Superior temporal gyrus (tissue), 1 donor: ENCODE measurements around the gene NHS.

Source experiments
- DNase-seq: peaks from one replicate; pipeline ENCODE4 v3.0.0-alpha.2; 2016; ENCODE audit errors: extremely low spot score

NHS gene

DNA sequence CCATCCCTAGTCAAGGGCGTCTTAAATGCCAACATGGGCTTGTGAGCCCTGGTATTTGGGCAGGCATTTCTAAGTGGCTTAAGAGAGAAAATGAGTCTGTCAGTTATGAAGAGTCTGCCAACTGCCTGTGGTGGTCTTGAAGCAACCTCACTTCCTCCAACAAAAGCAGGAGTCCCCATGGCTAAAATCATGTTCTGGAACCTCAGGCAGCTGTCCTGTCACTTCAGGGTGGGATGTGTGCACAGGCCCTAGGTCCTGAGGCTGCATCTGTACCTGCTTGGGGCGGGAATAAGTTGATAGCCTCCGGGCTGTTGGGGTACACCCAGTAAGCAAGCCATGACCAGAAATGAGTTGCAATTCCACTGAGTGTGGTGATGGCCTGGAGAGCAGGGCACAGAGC lies 247.3 kb downstream of the NHS start:
- no peak for DNase-seq

- no peak for DNase-seq
Observed at GRCh38 chrX:17623750-17624149, 248.8 kb downstream of the NHS start.

DNA sequence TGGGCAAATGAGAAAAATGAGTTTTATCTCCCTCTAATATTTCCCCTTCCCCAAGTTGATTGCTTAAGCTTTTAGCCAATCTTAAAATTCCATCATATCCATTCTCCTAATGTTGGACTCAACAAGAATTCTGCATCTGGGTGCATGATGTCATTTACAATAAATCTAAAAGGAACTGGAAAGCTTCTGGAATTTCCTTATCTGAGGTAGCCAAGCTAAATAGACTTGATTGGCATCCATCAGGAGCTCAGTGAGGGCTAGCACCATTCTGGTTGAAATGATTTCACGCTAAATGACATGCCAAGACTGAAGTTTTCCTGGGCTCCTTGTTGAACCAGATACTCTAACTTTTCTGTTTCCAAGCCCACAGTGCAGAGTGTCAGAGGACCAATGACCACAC lies 252.0 kb downstream of the NHS start:
- DNase-seq, result no peak

- no peak for DNase-seq
Observed at GRCh38 chrX:17628976-17629375, 254.0 kb downstream of the NHS start.

- DNase-seq, result no peak
Observed at GRCh38 chrX:17629519-17629918, 254.5 kb downstream of the NHS start.

DNA sequence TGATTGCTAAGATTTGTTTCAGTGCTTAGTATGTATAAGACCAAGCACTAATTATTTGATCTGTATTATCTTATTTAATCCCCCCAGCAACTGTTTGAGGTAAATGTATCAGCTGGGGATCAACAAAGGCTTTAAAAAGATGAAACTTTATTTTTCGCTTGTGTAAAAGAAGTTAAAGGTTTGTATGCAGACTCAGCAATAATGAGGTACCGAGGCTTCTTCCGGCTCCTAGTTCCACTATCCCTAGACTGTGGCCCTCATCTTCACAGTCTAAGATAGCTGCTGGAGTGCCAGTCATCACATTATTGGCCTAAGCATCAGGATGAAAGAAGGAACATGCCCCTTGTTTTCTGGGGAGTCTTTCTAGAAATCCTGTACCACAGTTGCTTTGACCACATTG lies 256.6 kb downstream of the NHS start:
- no peak for DNase-seq

DNA sequence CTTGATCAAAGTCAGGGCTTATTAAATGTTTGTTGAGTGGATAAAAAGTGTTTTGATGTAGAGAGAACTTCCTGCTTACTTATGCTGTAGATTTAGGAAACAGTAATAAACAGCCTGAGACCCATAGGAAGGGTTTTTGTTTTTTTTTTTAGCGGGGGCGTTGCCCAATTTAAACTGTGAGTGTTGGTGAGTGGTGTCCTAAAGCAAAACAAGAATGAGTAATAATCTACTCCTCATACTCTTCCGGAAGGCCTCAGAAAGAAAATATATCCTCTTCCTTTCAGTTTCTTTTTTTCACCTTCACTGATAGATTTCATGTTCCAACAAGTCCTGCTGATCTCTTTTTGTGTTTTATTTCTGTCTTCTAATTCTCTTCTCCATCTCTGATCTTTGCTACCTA lies 257.9 kb downstream of the NHS start:
- DNase-seq, result no peak

GRCh38 chrX:17633546-17633945 lies 258.5 kb downstream of the NHS start:
- no peak for DNase-seq

DNA sequence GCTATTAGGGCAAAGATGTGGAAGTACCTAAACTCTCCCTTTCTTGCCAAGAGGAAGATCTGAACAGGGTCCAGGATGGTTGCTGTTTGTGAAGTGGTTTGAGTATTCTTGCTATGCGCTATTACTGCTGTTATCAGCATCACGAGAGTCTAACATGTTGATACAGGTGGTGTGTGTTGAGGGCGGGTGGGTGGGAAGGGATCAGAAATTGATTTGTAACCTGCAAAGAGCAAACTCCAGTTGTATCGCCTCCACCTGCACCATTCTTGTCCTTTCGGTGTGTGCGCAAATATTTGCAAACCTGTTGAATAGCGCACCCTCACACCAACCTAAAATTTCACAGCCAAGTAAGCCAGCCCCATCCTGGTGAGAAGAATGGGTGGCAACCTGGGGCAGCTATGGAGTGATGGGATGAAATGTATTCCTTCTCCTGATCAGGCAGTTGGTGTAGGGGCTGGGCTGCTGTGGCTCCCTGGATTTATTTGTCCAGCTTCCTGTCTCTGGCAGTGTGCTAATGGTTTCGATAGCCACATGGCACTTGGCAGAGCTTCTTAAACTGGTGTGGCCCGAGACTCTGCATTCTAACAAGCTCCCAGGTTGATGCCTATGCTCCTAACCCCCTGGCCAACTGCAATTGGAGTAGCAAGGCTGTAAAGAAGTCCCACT lies 259.7 kb downstream of the NHS start:
- no peak for DNase-seq

DNA sequence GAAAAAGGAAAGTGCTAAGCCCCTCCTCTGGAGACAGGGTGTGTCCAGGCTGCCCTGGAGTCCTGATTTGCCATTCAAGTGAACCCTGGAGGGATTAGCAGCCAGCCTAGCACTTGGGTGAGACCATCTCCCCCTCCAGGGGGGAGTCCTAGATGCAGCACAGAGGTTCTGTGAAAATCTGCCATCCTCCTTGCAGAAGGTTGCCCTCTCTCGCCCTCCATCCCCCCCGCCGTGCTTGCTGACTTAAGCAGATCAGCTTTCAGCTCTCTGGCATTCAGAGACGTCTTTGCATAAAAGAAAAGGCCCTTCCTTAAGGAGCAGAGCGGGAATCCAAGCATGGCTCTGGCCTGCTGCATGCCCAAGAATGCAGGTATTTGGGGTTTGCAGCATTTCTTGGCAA lies 260.2 kb downstream of the NHS start:
- DNase-seq, result no peak

GRCh38 chrX:17637235-17637634 lies 262.2 kb downstream of the NHS start:
- DNase-seq, result no peak

DNA sequence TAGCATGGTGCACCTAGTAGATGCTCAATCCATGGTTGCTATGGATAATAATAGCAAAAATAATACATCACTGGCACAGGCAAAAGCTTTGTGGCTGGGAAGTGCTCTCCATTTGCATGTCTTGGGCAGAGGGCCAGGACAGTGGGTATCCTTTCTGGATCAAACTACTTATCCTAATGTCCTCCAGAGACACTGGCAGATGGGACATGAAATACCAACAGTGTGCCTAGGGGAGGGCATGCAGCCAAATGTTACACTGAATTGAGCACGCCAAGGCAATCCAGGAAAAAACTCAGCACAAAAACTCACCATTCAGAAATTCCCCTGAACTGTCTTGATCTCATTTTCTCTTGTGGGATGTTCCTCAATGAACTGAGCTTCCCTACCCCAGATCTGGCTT lies 263.7 kb downstream of the NHS start:
- no peak for DNase-seq

DNA sequence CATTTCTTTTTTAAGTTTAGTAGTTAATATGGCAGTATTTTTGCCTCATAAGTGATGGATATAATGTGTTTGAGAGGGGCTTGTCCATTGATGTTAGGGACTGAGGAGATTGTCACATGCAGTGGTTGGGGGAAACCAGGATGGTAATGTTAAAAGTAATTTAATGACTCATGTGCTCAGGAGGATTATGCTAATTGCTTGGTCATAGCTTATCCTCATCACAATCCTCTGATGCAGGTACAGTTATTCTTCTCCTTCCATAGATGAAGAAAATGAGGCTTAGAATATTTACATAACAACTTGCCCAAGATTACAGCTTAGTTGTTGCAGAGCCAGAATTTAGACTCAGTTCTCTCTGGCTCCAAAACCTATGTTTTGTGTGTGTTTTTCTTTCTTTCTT lies 267.9 kb downstream of the NHS start:
- no peak for DNase-seq

DNA sequence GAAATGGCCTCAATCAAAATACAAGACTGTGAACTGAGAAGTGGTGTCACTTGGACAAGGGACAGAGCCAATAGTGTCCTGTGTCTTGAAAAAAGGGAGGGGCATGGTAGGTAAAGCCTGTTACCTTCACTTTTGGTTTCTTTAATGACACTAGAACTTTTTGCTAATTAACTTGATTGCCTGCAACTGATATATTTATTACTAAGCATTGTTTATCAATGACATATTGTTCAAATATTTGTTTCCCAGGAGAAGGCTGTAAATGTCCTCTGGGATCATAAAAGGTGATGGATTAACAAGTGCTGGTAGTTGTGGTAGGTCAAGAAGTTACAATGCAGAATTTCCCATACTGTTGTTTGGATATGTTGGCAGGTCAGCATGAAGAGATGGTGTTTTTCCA lies 268.5 kb downstream of the NHS start:
- DNase-seq, result no peak

- no peak for DNase-seq
Observed at GRCh38 chrX:17644001-17644400, 269.0 kb downstream of the NHS start.

- DNase-seq, result no peak
Observed at GRCh38 chrX:17654116-17654515, 279.1 kb downstream of the NHS start.

DNA sequence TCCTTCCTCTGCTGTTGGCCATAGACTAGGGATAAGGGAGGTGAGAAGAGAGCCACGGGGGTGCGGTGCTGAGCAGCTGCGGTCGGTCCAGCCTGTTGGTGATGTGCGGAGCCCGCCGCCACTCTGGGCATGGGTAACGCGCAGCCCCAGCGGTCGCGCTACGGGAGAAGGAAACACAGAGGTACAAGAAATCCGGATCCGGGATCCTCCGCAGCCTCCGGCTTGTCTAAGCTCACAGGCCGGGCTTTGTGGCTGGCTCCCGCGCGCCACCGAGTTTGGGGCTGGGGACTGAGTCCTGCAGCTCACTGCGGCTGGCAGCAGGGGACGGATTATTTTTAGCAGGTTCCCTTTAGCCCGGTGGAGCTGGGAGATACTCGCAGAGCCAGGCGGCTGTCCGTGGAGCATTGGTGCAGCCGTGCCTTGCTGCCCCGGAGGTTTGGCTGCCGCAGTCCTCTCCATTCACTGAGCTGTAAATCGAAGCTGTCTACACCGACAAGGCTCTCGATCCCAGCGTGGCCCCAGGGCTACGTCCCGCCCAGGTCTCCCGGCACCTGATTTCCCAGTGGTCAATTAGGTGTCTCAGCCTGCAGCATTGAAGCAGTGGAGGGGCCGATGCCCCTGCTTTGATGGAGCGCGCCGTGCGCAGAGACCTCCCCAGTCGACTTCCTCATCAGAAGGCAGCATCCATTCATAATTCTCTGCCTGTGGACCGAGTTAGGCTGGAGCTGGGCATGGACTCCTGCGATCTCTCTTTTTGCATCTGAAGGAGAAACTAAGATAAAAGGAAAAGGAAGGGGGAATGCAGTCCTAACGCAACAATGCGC lies 280.4 kb downstream of the NHS start:
- peak; percentile 10 for DNase-seq

- DNase-seq, result no peak
Observed at GRCh38 chrX:17656035-17656418, 281.0 kb downstream of the NHS start.

DNA sequence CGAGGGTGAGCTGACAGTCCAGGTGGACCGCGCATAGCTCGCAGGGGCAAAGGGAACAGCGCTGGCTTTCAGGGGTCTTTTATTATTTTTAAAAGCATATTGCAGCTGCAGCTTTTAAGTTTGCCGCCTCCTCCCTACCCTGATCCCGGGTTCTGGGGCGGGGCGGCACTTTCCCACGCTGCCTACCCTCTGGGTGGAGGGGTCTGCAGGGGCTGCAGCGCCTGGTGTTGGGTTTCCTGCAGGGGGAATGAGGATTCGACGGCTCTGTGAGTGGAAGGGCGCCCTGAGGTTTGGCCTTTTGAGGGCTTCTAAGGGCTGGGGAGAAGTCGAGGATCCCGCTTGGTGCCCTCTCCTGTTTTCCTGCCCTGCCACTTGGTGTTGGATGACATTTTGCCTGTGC lies 281.6 kb downstream of the NHS start:
- no peak for DNase-seq

DNA sequence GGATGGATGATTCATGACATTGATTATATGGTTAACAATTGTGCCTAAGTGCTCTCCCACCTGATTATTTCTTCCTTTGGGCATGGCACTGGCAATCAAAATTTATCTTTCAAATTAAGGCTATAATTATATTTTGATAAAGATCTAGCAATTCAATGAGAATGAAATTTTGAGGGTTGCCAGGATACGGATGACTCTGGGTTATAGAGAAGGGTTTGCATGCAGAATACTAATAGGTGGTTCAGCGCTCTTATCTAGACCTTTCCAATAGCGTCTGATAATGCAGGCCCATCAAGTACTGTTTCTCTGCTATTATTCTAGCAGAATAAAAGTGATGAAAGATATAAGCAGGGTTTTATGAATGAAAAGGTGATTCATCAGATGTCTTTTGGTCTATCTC lies 287.4 kb downstream of the NHS start:
- DNase-seq, result no peak

- DNase-seq, result no peak
Observed at GRCh38 chrX:17668929-17669328, 293.9 kb downstream of the NHS start.

DNA sequence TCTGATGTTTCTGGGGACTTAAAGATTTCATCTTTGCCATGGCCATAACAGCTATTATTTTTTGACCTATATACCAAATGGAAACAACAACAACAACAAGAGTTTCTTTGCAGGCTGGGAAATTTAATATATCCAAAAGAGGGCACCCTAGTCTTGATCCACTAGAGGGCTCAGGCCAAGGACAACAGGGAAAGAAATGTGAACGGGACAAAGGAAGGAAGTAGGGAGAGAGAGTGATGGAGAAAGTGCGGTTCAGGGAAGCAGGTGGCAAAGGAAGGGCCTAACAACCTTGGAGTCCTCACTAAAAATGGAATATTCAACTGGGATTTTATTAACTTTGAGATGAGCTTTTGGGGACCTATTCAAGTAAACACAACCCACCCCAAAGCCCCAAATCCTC lies 294.5 kb downstream of the NHS start:
- peak; percentile 29 for DNase-seq

- peak; percentile 81 for DNase-seq
Observed at GRCh38 chrX:17669891-17670290, 294.9 kb downstream of the NHS start.

GRCh38 chrX:17670874-17671273 lies 295.9 kb downstream of the NHS start:
- DNase-seq, result no peak
